Spleen (tissue), 11 donors: ENCODE measurements around the gene STAT4. TPM values are rescaled to one million over a fixed set of nuclear protein-coding genes. Genes with fewer than 3 reads are reported as not detected.

Experiments used
- DNase-seq: peaks from one replicate; pipeline ENCODE4 v3.0.0-alpha.2; 2020
- H3K27ac ChIP-seq, 8 donors: fragments of 200-600 bp; sonication (generic) in 7 of 8; 1 replicate in 4 of 8; 2 replicates in 4 of 8; pipeline versions ENCODE4 v1.5.0 to v1.8.0; 2016 to 2021; ENCODE audit warnings: inconsistent platforms in 4 of 8, mild to moderate bottlenecking in 4 of 8, moderate library complexity in 1 of 8
- H3K27me3 ChIP-seq, 7 donors: fragments of 200-600 bp; sonication (generic) in 6 of 7; replicated peaks in 1 of 7; 1 replicate in 4 of 7; 2 replicates in 3 of 7; pipeline versions ENCODE4 v1.5.0 to v1.8.0; 2016 to 2021; ENCODE audit warnings: inconsistent platforms in 3 of 7, mild to moderate bottlenecking in 1 of 7
- H3K36me3 ChIP-seq, 6 donors: fragments of 200-600 bp; sonication (generic) in 5 of 6; 1 replicate in 4 of 6; 2 replicates in 2 of 6; pipeline versions ENCODE4 v1.5.0 to v1.8.0; 2016 to 2021; ENCODE audit warnings: inconsistent platforms in 2 of 6
- H3K4me1 ChIP-seq, 6 donors: fragments of 200-600 bp; sonication (generic) in 5 of 6; 1 replicate in 3 of 6; 2 replicates in 3 of 6; pipeline versions ENCODE4 v1.5.0 to v1.8.0; 2016 to 2021; ENCODE audit warnings: inconsistent platforms in 3 of 6
- H3K4me3 ChIP-seq, 8 donors: fragments of 200-600 bp; sonication (generic) in 7 of 8; 1 replicate in 4 of 8; 2 replicates in 4 of 8; pipeline versions ENCODE4 v1.5.0 to v1.8.0; 2016 to 2021; ENCODE audit warnings: inconsistent platforms in 4 of 8, mild to moderate bottlenecking in 4 of 8, moderate library complexity in 2 of 8
- H3K9me3 ChIP-seq, 8 donors: fragments of 200-600 bp; sonication (generic) in 7 of 8; 1 replicate in 4 of 8; 2 replicates in 4 of 8; pipeline versions ENCODE4 v1.5.0 to v1.8.0; 2016 to 2021; ENCODE audit warnings: inconsistent platforms in 4 of 8
- POLR2A ChIP-seq, 3 donors: fragments of 450-650 bp; IDR thresholded peaks; one replicate each; pipeline ENCODE4 v1.5.1; 2017; ENCODE audit warnings: antibody characterized with exemption in 3 of 3, mild to moderate bottlenecking in 1 of 3
- POLR2AphosphoS5 ChIP-seq, 3 donors: sonication (generic); formaldehyde crosslinking; IDR thresholded peaks; one replicate each; pipeline ENCODE4 v1.5.1; 2017; ENCODE audit warnings: antibody characterized with exemption in 3 of 3
- WGBS, 5 donors: extraction: QIAGEN DNeasy Blood & Tissue Kit in 3 of 5; methylation state at CpG; one replicate each; pipeline versions ENCODE4 v1.1.5 to v1.1.7; 2013 to 2018; 5-methylcytosine and 5-hydroxymethylcytosine counted together
- intact Hi-C: fragments of 100-400 bp; cut with DNase I; formaldehyde crosslinking; loops from one replicate; pipeline ENCODE4 v1.15.0; 2023; ENCODE audit warnings: low total_unique reads
- polyA plus RNA-seq, 3 donors: library from polyadenylated mRNA; stranded (reverse); fragments of 200-250 nt; gene quantifications; one replicate each; pipeline ENCODE4 v1.2.1, GENCODE V29; 2013
- total RNA-seq, 7 donors: library from RNA; depleted of rRNA in 3 of 7; stranded (reverse); fragments of >200 nt in 3 of 7; fragmentation: NEBNext Ultra II Directional in 4 of 7; extraction: Animal tissue kit (Norgen Biotek cat#: 25700) in 4 of 7; gene quantifications; one replicate each; pipeline versions ENCODE4 v1.1.0 to v1.2.1, GENCODE V29; 2016 to 2021
- TF ChIP-seq, protein P1 (sequence below), 11 experiments: fragments of 200-600 bp in 7 of 11; fragments of 450-650 bp in 4 of 11; sonication (generic) in 4 of 11; IDR thresholded peaks in 8 of 11; conservative IDR thresholded peaks in 3 of 11; 1 replicate in 7 of 11; 2 replicates in 4 of 11; pipeline versions ENCODE4 v1.4.0 to v1.8.0; 2016 to 2021; ENCODE audit warnings: antibody characterized with exemption in 11 of 11, inconsistent platforms in 4 of 11, mild to moderate bottlenecking in 1 of 11
- donor health status: healthy with polysubstance abuse.
- donor health status: DM: no; HTN: no; CAD: no; lungs with moderate emphysema.
- donor health status: DM: no; HTN: no; CAD: no.
- donor health status: Bipolar disorder and iron deficiency.
- donor health status: healthy.
- donor health status: DM: no; HTN: no; CAD: no.
- donor health status: DM: yes; HTN: yes; CAD: no.

Gene STAT4
- total and polyA plus RNA-seq, 10 donors, result 4.0 to 36.7 (median 25.6) TPM

DNA sequence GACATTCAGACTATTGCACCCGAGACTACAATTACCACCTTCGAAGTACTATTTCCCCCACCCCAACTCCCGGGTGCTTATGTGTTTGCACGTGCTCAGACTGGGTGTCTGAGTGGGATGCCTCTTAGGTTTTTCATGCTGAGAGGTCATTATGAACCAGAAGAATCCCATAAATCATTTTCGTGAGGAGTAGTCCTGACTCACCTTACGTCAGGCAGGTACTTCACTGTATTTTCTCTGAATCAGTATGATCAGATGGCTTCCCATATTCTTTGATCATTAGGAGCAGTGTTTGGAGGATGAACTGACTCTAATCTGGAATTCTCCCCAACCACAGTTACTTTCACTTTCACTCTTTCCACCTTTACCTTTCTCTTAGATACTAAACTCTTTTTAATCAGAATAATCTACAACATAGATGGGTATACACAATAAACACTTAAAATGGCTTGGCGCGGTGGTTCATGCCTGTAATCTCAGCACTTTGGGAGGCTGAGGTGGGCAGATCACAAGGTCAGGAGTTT, 38.4 kb upstream of the STAT4 start:
- no peaks in the 10 kb centered on the region for H3K27me3 ChIP-seq
- DNase-seq, result no peak
- peak overlapping the region in 2 of 8 donors; percentile 6 to 9 for H3K27ac ChIP-seq
- H3K4me3 ChIP-seq, result peak overlapping the region in 1 of 8 donors; percentile 17
- peaks cover 0 to 9% (median 5%) of the 10 kb centered on the region in 8 donors for H3K9me3 ChIP-seq
- intact Hi-C loops, result no loop called here
- no peak for TF ChIP-seq POLR2A (IDR thresholded peaks at IDR 0.05)
- TF ChIP-seq, protein P1, sequence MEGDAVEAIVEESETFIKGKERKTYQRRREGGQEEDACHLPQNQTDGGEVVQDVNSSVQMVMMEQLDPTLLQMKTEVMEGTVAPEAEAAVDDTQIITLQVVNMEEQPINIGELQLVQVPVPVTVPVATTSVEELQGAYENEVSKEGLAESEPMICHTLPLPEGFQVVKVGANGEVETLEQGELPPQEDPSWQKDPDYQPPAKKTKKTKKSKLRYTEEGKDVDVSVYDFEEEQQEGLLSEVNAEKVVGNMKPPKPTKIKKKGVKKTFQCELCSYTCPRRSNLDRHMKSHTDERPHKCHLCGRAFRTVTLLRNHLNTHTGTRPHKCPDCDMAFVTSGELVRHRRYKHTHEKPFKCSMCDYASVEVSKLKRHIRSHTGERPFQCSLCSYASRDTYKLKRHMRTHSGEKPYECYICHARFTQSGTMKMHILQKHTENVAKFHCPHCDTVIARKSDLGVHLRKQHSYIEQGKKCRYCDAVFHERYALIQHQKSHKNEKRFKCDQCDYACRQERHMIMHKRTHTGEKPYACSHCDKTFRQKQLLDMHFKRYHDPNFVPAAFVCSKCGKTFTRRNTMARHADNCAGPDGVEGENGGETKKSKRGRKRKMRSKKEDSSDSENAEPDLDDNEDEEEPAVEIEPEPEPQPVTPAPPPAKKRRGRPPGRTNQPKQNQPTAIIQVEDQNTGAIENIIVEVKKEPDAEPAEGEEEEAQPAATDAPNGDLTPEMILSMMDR (IDR thresholded peaks at IDR 0.05 in 8 of 11, conservative IDR thresholded peaks at IDR 0.05 in 3 of 11), result no peak
- TF ChIP-seq POLR2AphosphoS5 (IDR thresholded peaks at IDR 0.05), result no peak
- 90 to 93% (median 93%) methylated on average over 8 of the region's 8 CpGs for WGBS, 5 donors
- peaks cover 0 to 32% (median 10%) of the 10 kb centered on the region in 6 donors for H3K4me1 ChIP-seq
- H3K36me3 ChIP-seq, result no peaks in the 10 kb centered on the region

DNA sequence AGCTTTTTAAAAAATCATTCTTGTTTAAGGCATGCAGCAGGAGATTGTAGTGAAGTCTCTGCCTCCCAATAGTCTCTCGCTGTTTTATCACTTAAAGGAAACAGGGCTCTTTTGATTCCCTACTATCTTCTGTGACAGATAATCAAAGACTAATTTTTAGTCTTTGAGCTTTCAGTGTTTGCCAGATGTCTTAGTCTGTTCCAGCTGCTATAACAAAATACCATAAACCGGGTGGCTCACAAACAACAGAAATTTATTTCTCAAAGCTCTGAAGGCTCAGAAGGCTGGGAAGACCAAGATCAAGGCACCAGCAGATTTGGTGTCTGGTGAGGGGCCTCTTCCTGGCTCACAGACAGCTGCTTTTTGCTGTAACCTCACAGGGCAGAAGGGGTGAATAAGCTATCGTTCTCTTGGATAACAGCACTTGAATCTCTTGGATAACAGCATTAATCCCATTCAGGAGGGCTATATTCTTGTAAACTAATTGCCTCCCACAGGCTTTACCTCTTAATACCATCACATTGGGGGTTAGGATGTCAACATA, 37.8 kb upstream of the STAT4 start:
- peaks cover 0 to 27% (median 5%) of the 10 kb centered on the region in 6 donors for H3K4me1 ChIP-seq
- H3K4me3 ChIP-seq, result peak overlapping the region in 1 of 8 donors; percentile 17
- TF ChIP-seq POLR2A (IDR thresholded peaks at IDR 0.05), result no peak
- no peak for TF ChIP-seq POLR2AphosphoS5 (IDR thresholded peaks at IDR 0.05)
- TF ChIP-seq, protein P1 (IDR thresholded peaks at IDR 0.05 in 8 of 11, conservative IDR thresholded peaks at IDR 0.05 in 3 of 11), result no peak
- H3K27ac ChIP-seq, result peak overlapping the region in 2 of 8 donors; percentile 6 to 9
- no peak for DNase-seq
- H3K9me3 ChIP-seq, result peaks cover 0 to 9% (median 5%) of the 10 kb centered on the region in 8 donors
- H3K27me3 ChIP-seq, result no peaks in the 10 kb centered on the region
- intact Hi-C loops, result no loop called here
- 83 to 91% (median 87%) methylated on average over 3 of the region's 3 CpGs for WGBS, 5 donors
- no peaks in the 10 kb centered on the region for H3K36me3 ChIP-seq

DNA sequence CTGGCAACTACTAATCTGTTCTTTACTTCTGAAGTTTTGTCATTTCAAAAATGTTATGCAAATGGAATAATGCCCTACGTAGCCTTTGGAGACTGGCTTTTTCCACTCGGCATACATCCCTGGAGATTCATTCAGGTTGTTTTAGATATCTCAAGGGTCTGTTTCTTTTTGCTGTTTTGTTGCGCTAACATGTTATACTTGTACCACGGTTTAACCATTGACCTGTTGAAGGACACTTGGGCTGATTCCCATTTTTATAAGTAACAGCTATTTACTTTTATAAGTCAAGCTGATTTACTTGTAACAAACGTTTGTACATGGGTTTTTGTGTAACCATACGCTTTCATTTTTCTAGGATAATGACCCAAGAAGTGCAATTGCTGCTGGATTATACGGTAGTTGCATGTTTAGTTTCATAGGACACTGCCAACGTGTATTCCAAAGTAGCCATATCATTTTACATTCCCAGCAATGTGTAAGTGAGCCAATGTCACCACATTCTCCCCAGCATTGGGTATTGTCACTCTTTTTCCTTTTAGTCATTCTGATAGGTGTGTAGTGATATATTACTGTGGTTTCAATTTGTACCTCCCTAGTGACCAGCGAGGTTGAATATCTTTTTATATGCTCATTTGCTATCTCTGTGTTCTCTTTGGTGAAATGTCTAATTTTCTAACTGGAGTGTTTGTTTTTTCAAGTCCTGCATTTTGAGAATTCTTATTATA, 36.5 kb upstream of the STAT4 start:
- no peaks in the 10 kb centered on the region for H3K36me3 ChIP-seq
- no peak overlapping the region for H3K4me3 ChIP-seq
- DNase-seq, result no peak
- 85 to 95% (median 91%) methylated on average over 9 of the region's 9 CpGs for WGBS, 5 donors
- TF ChIP-seq POLR2A (IDR thresholded peaks at IDR 0.05), result no peak
- TF ChIP-seq, protein P1 (IDR thresholded peaks at IDR 0.05 in 8 of 11, conservative IDR thresholded peaks at IDR 0.05 in 3 of 11), result no peak
- TF ChIP-seq POLR2AphosphoS5 (IDR thresholded peaks at IDR 0.05), result no peak
- H3K27ac ChIP-seq, result no peak overlapping the region
- peaks cover 0 to 9% (median 5%) of the 10 kb centered on the region in 8 donors for H3K9me3 ChIP-seq
- intact Hi-C loops, result no loop called here
- no peaks in the 10 kb centered on the region for H3K27me3 ChIP-seq
- H3K4me1 ChIP-seq, result peaks cover 0 to 20% (median 0%) of the 10 kb centered on the region in 6 donors

DNA sequence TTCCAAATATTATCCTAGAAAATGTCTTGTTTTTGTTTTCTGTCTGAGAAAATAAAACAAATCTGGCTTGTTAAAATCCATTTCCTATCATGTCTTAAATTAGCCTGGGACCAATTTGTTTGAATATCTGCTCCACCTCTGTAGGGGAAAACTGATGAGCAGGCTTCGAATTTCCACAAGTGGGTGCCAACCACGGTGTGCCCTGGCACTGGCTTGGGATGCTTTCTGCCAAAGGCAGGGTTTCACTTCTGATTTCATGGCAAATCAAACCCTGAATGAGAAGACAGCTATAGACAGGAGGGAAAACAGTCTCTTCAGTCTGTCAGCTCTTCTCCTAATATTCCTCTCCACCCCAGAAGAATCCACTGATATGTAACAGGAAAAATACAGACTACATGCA, 33.7 kb upstream of the STAT4 start:
- H3K27me3 ChIP-seq, result no peaks in the 10 kb centered on the region
- no peak for TF ChIP-seq POLR2A (IDR thresholded peaks at IDR 0.05)
- TF ChIP-seq POLR2AphosphoS5 (IDR thresholded peaks at IDR 0.05), result no peak
- TF ChIP-seq, protein P1 (IDR thresholded peaks at IDR 0.05 in 8 of 11, conservative IDR thresholded peaks at IDR 0.05 in 3 of 11), result no peak
- no peaks in the 10 kb centered on the region for H3K36me3 ChIP-seq
- no peak for DNase-seq
- no peak overlapping the region for H3K4me3 ChIP-seq
- no peaks in the 10 kb centered on the region for H3K9me3 ChIP-seq
- 78 to 89% (median 81%) methylated on average over 2 of the region's 2 CpGs for WGBS, 5 donors
- H3K27ac ChIP-seq, result no peak overlapping the region
- peaks cover 0 to 8% (median 0%) of the 10 kb centered on the region in 6 donors for H3K4me1 ChIP-seq
- intact Hi-C loops, result no loop called here
